GM18499 (cell line): ENCODE results near the gene CKAP2.
A peak's percentile ranks its signal among the peaks of the same experiment; 100 is the strongest.
"Not testable (repeated sequence)": the region's sequence is repeated elsewhere in the genome, so short reads cannot be mapped to it uniquely, and the experiment has no call there.

Experiments
- ATAC-seq: cut with Tn5 transposase; IDR thresholded peaks from one replicate; pipeline ENCODE4 v1.9.1; 2021; ENCODE audit warnings: moderate number of reproducible peaks; ENCODE audit not compliant: insufficient read depth, unreplicated experiment

CKAP2 gene, protein sequence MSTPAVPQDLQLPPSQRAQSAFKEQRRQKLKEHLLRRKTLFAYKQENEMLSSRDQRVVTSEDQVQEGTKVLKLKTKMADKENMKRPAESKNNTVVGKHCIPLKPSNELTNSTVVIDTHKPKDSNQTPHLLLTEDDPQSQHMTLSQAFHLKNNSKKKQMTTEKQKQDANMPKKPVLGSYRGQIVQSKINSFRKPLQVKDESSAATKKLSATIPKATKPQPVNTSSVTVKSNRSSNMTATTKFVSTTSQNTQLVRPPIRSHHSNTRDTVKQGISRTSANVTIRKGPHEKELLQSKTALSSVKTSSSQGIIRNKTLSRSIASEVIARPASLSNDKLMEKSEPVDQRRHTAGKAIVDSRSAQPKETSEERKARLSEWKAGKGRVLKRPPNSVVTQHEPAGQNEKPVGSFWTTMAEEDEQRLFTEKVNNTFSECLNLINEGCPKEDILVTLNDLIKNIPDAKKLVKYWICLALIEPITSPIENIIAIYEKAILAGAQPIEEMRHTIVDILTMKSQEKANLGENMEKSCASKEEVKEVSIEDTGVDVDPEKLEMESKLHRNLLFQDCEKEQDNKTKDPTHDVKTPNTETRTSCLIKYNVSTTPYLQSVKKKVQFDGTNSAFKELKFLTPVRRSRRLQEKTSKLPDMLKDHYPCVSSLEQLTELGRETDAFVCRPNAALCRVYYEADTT

DNA sequence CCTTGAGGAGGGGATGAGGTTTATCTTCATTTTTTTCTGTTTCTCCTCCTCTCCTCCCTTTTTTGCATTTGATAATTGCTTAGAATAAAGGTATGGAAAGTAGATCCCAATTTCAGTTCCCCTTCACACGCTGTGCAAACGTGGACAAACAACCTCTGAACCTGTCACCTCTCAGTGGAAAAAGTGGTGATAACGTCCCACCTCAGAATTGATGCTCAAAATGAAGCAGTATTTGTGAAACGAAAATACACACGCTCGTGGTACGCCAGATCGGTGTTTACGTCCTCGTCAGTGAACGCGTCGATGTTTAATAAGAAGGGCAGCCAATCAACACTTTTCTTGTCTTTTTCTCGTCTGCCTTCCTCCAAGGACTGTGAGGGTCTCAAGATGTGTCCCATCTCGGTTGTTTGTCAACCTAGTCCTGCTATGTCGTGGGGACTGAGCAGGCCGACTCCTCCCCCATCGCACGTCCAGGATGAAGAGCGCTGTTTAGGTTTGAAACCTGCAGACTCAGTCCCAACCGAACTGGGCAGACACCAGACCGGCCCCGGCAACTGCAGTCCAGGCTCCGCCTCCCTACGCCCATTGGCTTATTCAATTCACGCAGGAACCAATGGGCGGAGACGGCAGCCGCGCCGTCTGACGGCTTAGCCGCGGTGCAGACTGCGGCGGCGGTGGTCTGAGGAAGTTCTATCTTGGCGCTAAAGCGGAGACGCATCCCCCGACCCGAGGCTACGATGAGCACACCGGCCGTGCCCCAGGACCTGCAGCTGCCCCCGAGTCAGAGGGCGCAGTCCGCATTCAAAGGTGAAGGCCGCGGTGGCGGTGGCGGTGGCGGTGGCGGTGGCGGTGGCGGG is at the start of gene CKAP2:
TSS of gene CKAP2 (plus strand) at position 659 of the 857 bp plus-strand sequence. CDS start at position 738, 79 bp downstream.
- peak; percentile 52 for ATAC-seq

DNA sequence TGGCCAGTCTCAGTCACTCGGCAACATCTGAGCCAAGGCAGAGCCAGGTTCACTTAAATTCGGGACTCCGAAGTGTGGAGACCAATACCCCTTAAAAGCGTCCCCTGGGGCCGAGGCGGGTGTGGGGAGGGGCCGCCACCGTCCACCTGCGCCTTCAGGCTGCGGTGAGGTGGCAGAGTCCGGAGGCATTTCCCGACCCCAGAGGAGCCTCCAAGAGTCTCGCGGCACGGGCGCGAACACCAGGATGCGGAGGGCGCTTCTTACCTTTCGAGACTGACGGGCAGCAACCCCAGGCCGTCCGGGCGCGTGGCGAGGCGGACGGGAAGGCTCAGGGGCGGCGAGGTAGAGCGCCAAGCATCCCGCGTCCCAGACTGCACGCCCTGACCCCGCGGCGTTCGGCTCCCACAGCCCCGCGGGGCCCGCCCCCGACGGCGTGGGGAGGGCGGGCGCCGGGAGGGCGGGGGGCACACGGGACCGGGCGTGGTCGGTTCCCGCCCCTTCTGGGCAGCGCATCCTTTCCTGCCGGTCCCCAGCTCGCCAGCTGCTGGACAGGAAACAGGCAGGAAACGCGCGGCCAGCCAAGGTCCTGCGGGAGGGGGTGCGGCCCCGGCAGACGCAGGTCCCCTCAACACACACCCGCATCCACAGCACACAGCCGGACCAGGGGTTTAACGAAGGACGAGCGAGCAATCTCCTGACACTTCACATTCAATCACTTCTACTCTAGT is 49.3 kb upstream of the CKAP2 start, which contains the start of gene THSD1:
TSS of gene THSD1 (minus strand) at position 406 of the 728 bp plus-strand sequence. CDS start 3,572 bp downstream, outside the sequence.
- no peak for ATAC-seq

DNA sequence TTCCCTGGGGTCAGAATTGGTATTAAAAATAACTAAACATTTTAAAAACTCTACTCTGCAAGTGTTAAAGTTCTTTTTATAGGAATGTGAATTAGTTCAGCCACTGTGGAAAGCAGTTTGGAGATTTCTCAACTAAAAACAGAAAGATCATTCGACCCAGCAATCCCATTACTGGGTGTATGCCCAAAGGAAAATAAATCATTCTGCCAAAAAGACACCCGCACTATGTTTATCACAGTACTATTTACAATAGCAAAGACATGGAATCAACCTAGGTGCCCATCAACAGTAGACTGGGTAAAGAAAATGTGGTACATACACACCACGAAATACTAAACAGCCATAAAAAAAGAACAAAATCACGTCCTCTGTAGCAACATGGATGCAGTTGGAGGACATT is 48.6 kb upstream of the CKAP2 start:
- no peak for ATAC-seq

DNA sequence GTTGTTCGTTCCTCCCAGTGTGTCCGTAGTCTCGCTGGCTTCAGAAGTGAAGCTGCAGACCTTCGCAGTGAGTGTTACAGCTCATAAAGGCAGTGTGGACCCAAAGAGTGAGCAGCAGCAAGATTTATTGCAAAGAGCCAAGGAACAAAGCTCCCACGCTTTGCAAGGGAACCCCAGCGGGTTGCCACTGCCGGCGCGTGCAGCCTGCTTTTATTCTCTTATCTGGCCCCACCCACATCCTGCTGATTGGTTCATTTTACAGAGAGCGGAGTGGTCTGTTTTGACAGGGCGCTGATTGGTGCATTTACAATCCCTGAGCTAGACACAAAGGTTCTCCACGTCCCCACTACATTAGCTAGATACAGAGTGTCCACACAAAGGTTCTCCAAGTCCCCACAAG is 47.8 kb upstream of the CKAP2 start:
- ATAC-seq = not testable (repeated sequence)

DNA sequence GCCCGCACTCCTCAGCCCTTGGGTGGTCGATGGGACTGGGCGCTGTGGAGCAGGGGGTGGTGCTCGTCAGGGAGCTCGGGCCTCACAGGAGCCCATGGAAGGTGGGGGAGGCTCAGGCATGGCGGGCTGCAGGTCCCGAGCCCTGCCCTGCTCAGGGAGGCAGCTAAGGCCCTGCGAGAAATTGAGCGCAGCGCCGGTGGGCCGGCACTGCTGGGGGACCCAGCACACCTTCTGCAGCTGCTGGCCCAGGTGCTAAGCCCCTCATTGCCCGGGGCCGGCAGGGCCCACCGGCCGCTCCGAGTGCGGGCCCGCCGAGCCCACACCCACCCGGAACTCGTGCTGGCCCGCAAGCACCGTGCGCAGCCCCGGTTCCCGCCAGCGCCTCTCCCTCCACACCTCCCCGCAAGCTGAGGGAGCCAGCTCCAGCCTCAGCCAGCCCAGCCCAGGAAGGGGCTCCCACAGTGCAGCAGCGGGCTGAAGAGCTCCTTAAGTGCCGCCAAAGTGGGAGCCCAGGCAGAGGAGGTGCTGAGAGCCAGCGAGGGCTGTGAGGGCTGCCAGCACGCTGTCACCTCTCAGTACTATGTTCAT is 47.1 kb upstream of the CKAP2 start:
- ATAC-seq = not testable (repeated sequence)

DNA sequence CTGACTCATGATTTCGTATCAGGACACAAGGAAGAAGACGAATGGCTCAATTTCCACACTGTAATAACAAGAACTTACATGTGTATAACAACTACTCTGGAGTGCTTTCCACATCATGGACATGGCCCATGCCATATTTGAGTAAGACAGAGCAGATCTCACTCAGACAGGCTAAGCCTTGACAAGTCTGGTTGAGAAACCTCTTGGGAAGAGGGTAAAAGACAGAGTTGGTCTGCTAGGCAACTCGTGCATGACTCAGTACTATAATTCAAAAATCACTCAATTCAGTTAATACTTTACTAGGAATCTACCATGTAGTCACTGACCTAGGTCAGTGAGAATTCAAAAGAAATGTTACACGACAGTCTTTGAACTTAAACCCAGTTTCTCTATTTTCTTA is 43.6 kb upstream of the CKAP2 start:
- peak; percentile 56 for ATAC-seq

DNA sequence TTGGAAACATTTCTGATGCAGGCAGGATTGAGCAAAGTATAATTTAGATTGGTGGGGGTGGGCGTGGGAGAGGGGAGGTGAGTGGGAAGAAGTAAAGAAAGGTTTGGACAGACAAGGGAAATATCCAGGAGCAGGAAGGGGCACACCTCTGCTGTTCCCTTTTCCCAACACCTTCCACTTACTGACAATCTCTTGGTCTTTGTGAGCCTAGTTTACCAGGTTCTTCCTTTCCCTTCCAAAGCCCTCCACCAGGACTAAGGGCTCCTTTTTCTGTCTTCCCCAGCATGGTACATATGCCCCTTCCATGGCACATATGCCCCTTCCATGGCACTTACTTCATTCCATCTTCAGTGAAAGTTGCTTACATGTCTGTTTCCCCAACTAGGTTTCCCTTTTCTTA is 43.1 kb upstream of the CKAP2 start:
- ATAC-seq = no peak

DNA sequence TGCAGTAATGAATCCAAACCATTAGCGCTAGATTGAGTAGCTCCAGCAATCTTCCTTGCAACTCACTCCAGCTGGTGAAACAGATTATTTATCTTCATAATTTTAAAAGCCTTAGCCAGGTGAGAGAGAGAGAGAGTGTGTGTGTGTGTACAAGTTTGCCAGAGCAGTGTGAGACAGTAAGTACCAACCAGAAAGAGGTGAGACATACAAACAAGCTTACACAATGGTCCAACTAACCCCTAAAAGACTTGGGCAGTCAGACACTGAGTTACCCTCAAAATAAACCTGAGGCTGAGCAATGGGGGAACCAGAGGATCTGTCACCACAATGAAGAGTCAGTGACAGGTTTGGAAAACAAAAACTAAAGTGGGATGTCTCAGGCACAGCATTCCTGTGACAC is 41.2 kb upstream of the CKAP2 start:
- no peak for ATAC-seq

DNA sequence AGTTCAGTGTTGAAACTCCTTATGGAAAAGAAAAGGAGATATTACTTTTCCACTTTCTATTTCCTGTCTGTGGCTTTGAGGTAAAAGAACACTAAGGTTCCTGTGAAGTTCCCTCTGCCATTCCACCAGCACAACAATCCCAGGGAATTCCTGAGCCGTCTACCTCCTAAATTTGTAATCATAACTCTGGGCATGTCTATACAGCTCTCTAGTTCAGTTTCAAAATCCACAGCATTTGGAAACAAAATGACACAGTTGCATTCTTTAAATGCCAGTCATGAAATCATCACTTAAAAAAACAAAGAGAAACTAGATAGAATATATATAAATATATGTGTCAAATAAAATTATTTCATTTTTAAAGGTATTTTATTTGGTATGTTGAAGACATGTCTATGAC is 40.3 kb upstream of the CKAP2 start:
- no peak for ATAC-seq

DNA sequence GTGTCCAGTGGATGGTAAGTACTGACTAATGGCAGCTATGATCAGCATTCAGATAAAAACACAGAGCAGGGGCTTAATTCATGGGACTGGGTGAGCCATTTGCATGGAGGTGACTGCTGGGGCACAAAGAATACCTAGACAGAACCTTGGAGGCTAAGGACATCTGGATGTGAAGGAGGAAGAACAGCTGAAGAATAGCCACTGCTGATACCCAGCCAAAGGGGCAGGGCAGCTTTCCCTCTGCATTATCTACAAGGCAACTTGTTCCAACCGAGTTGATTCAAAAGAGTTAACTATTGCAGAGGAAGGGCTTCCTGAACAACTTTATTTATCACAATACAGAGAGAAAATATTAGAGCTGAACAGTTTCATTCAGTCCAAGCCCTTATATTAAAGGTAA is 36.2 kb upstream of the CKAP2 start:
- no peak for ATAC-seq

DNA sequence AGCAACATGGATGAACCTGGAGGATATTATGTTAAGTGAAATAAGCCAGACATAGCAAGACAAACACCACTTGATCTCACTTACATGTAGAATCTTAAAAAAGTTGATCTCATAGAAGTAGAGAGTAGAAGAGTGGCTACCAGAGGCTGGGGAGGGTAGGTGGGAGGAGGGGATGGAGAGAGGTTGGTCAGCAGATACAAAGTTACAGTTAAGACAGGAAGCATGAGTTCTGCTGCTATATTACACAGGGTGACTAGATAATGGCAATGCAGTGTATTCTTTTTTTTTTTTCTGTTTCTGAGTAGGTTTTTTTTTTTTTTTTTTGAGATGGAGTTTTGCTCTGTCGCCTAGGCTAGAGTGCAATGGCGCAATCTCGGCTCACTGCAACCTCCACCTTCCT is 34.1 kb upstream of the CKAP2 start:
- no peak for ATAC-seq

DNA sequence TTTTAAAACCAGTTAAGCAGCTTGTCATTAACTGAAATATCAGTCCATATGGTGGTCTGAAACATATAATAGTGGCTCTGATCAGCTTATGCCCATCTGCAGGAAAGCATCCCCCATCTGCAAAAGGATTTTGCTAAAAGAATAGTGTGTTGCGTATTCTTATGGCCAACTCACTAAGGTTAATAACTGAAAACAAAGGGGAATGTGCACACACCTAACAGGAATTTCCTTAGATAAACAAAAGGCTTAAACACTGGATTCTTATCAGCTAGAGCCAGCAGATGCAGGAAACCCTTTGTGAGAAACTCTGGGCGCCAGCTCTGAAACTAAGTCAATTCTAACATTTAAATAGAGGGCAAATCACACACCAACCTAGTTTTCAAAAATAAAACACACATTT is 27.0 kb upstream of the CKAP2 start:
- ATAC-seq = no peak

DNA sequence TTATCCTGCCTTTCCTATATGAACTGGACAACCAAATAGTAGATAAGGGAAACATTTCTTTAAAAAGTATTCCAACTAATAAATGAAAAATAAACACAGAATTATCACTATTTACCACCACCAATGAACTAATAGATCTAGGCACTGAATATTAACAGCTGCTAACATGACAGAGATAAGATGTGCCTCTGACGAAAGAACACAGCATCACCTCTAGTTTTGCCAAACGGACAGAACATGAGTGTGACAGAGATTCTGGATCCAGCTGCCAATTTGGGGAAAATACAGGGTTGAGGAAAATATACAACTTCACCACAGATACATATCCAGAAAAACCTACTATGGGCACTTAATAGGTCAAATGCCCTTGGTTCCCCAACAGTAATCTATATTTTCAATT is 22.8 kb upstream of the CKAP2 start:
- no peak for ATAC-seq

DNA sequence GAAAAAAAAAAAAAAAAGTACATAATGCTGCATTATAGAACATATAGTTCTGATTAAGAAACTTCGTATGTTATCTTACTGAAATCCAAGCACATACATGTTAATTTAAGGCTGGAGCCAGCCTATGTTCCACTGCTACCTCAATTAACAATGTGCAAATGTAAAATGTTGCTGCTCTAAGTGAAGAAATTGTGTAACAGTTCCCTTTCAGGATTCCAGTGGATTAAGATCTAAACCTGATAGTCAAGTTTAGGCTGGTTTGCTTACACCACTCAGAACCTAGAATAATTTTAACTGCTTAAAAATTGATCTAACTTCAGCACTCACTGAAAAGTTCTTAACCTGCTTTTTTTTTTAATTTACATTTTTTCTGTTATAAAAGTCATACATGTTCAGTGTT is 9.0 kb upstream of the CKAP2 start:
- no peak for ATAC-seq

DNA sequence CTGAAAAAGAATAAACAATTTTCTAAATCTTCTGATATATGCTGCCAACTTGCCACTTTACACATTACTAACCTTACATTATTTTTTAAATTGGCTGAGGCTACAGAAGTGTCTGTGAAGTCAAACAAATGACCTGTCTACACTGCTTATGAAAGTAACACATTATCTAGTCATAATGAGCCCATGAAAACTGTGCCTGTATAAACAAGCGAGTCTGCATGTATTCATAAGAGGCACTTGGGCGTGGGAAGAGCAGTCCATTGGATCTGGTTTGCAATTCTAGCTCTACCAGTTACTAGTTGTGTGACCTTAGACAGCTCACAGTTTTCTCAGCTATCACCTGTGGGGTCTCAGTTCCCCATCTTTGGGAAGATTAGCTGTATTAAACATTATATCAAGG is 7.9 kb upstream of the CKAP2 start:
- ATAC-seq = no peak

DNA sequence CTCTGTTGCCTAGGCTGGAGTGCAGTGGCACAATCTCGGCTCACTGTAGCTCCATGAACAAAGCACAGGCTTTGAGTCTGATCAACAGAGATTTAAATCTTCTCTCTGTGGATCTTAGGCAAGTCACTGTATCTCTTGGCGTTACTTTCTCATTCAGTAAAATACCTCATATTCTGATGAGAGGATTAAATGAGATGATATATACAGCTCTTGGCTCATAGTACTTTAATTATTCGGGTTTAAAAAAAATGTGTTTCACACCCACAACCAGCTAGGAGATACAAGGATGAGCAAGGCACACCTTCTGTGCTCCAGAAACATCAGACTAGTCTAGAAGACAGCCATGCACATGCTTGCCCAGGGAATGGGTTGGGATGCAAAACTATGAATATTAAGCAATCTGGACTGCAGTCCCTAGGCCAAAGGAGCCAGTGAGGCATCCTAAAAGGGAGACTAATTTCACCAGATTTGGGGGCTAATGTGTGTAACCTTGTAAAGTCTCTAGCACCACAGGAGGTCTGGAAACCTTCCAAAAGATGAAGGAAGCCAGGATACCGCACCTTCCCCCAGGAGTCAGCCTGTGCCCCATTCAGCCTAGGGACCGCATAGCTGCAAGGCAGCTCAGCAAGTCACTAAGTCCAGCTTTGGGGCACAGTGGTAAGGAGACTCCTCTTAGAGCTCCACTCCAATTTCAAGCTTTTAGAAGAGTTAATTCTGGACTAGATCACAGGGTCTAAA is 7.3 kb upstream of the CKAP2 start:
- no peak for ATAC-seq

DNA sequence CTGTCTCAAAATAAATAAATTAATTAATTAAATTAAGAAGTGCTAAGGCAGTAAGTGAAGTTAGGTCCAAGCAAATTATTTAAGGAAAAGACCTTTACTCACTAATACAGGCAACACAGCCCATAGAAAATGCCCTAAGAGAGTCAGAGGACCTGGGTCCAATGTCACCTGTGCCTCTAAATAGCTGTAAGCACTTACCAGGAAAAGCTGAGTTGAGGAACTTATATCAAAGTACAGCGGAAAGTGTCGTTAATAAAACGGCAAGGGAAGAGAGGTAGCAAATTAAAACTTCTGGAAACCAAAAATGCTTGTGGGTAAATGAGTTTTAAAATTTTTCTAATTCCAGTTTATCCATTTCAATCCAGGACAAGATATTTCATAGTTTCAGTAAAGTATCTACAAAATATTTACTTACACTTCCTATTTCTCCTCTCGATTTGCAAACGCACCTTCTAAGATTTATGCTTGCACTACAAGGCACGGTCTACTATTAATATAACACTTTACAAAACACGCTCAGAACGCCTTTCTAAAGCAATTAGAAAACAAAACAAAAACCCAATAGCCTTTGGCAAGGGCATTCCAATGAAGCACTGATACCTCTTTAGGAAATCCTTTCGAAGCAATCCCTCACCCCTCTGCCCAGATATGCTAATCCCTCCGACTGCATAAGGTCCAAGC is 5.8 kb upstream of the CKAP2 start:
- ATAC-seq = peak; percentile 1

DNA sequence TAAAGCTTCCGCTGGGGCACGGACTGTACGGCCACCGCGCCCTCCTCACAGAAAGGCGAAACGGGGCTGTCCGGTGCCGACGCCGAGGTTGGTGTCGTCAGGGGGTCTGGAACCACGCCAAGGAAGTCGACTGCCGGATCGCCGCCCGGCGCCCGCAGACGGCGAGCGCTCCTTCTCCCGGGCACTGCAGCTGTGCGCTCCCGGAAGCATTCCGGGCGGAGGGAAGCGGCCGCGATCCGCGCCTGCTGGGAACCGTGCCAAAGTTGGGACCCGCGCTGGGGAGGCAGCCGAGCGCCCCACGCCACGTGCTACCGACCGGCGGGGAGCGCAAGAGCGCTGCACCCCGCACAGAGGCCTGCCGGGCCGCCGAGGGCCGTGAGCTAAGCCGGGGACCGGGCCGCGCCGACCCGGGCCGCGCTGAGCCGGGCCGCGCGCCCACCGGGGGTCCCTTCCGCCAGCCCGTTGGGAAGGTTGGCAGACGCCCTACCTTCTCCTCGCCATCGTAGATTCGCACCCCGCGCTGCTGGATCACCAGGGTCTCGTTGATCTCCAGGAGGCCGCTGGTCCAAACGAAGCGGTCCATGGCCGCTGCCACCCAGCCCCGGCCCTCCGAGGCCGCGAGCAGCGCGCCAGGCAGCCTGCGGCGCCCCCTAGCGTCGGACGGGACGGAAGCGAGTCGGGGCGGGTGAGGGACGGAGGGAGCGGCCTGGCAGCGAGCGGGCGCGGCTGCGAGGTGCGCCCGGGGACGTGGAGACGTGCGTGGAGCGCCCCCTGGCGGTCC is 5.1 kb upstream of the CKAP2 start, which contains the start of gene VPS36:
TSS of gene VPS36 (minus strand) at position 623 of the 781 bp plus-strand sequence. CDS start at position 583, 40 bp downstream.
- peak; percentile 43 for ATAC-seq
